Measurements from ENCODE around the gene METTL24.

The METTL24 gene

GRCh38 chr6:110322151-110322873, 35.8 kb downstream of the METTL24 start:
- Histone ChIP-seq H3K4me3 (ENCODE audit: low read depth, low read length) (no peak overlapping the region), H3K9ac (ENCODE audit: low read length) (no peak overlapping the region), H4K12ac (ENCODE audit: low read depth, low read length) (no peak overlapping the region), H3K23ac (ENCODE audit: low read length) (no peak overlapping the region), H2BK120ac (ENCODE audit: insufficient read depth, low read length, poor library complexity) (no peak overlapping the region), H3K27ac (ENCODE audit: low read depth, low read length) (peak overlapping the region; percentile 3), H2BK5ac (ENCODE audit: low read depth, low read length, poor library complexity) (no peak overlapping the region), H4K8ac (ENCODE audit: low read depth, low read length) (no peak overlapping the region), H3K18ac (ENCODE audit: low read length) (no peak overlapping the region), H3K27me3 (ENCODE audit: insufficient read depth, low read length) (no peaks in the 10 kb centered on the region), H3K4me2 (ENCODE audit: low read length) (no peak overlapping the region), H2AK5ac (ENCODE audit: low read length) (no peak overlapping the region), H3K79me1 (ENCODE audit: low read length) (peaks cover 17% of the 10 kb centered on the region), H3K4ac (ENCODE audit: low read depth, low read length) (no peak overlapping the region), H2AFZ (ENCODE audit: insufficient read depth, low read length, poor library complexity) (no peak overlapping the region), H4K91ac (ENCODE audit: low read depth, low read length) (peak overlapping the region; percentile 20), H3K4me1 (ENCODE audit: control insufficient read depth in 1 of 2, insufficient read depth in 2 of 2, low read length in 2 of 2) (peaks cover 25 to 27% of the 10 kb centered on the region in 2 experiments), H3K14ac (ENCODE audit: low read length) (no peak overlapping the region), H3K9me3 (ENCODE audit: insufficient read depth, low read depth, low read length) (no peaks in the 10 kb centered on the region), H3K79me2 (ENCODE audit: control insufficient read depth, insufficient read depth, low read length, poor library complexity) (peaks cover 2% of the 10 kb centered on the region), H3K36me3 (ENCODE audit: control insufficient read depth in 1 of 2, insufficient read depth in 2 of 2, low read length in 2 of 2) (no peaks in the 10 kb centered on the region), H2BK12ac (ENCODE audit: low read length) (peak overlapping the region; percentile 28)
- DNase-seq, result no peak
- WGBS (ENCODE audit: extremely low coverage, insufficient coverage, insufficient read length), result no CpG with 5 or more reads among the region's 6 CpGs

- no peak overlapping the region for H2AFZ ChIP-seq (ENCODE audit: insufficient read depth, low read length, poor library complexity)
- no peak overlapping the region for H2BK5ac ChIP-seq (ENCODE audit: low read depth, low read length, poor library complexity)
- H3K27me3 ChIP-seq (ENCODE audit: insufficient read depth, low read length), result no peaks in the 10 kb centered on the region
- no peak for DNase-seq
- H3K79me1 ChIP-seq (ENCODE audit: low read length), result peaks cover 8% of the 10 kb centered on the region
- no peak overlapping the region for H3K9ac ChIP-seq (ENCODE audit: low read length)
- H3K36me3 ChIP-seq (ENCODE audit: control insufficient read depth in 1 of 2, insufficient read depth in 2 of 2, low read length in 2 of 2), result no peaks in the 10 kb centered on the region
- no peak overlapping the region for H3K4ac ChIP-seq (ENCODE audit: low read depth, low read length)
- H3K4me3 ChIP-seq (ENCODE audit: low read depth, low read length), result no peak overlapping the region
- H3K18ac ChIP-seq (ENCODE audit: low read length), result no peak overlapping the region
- no peak overlapping the region for H3K23ac ChIP-seq (ENCODE audit: low read length)
- H4K12ac ChIP-seq (ENCODE audit: low read depth, low read length), result no peak overlapping the region
- H3K27ac ChIP-seq (ENCODE audit: low read depth, low read length), result no peak overlapping the region
- H4K8ac ChIP-seq (ENCODE audit: low read depth, low read length), result no peak overlapping the region
- H3K9me3 ChIP-seq (ENCODE audit: insufficient read depth, low read depth, low read length), result no peaks in the 10 kb centered on the region
- no peak overlapping the region for H2BK12ac ChIP-seq (ENCODE audit: low read length)
- H4K91ac ChIP-seq (ENCODE audit: low read depth, low read length), result no peak overlapping the region
- no peak overlapping the region for H3K14ac ChIP-seq (ENCODE audit: low read length)
- H3K4me2 ChIP-seq (ENCODE audit: low read length), result no peak overlapping the region
- WGBS (ENCODE audit: extremely low coverage, insufficient coverage, insufficient read length), result no CpG with 5 or more reads among the region's 7 CpGs
- H3K79me2 ChIP-seq (ENCODE audit: control insufficient read depth, insufficient read depth, low read length, poor library complexity), result no peaks in the 10 kb centered on the region
- no peak overlapping the region for H2BK120ac ChIP-seq (ENCODE audit: insufficient read depth, low read length, poor library complexity)
- peaks cover 17 to 19% of the 10 kb centered on the region in 2 experiments for H3K4me1 ChIP-seq (ENCODE audit: control insufficient read depth in 1 of 2, insufficient read depth in 2 of 2, low read length in 2 of 2)
- no peak overlapping the region for H2AK5ac ChIP-seq (ENCODE audit: low read length)
These were observed 37.8 kb downstream of the METTL24 start for GRCh38 chr6:110320307-110320706.

DNA sequence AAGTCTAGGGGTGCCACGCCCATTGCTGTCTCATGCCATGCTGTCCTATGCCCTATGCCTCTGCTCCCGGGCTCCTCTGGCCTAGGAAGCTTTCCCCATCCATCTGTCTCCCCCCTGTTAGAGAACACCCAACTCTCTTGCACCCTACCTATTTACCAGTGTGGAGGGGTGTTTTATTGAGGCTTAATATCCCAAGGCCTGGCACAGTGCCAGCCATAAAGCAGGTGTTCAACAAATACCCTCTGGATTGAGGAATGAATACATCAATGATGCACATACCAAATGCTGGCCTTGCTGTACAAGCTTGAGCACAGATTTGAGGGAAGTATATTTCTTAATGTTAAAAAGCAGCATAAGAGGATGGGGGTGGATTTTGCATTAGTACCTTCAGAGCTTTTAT, 38.3 kb downstream of the METTL24 start:
- H3K9ac ChIP-seq (ENCODE audit: low read length), result no peak overlapping the region
- H3K4me2 ChIP-seq (ENCODE audit: low read length), result no peak overlapping the region

DNA sequence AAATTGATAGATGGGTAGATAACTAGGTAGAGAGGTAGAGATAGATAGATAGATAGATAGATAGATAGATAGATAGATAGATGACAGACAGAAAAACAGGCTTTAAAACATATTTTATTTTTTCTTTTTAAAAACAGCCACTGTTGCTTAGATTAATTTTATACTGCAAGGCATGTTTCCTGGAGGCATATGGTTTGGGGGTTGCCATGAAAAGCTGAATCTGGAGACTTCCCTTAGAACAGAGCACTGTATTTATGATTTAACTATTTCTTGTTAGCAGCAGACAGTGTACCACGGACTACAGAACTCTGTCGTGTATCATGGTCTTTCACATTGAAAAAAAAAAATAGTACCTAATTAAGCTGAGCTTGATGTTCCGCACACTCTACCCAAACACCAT, 38.8 kb downstream of the METTL24 start:
- no peak overlapping the region for H2BK120ac ChIP-seq (ENCODE audit: insufficient read depth, low read length, poor library complexity)
- H4K8ac ChIP-seq (ENCODE audit: low read depth, low read length), result no peak overlapping the region
- no peaks in the 10 kb centered on the region for H3K9me3 ChIP-seq (ENCODE audit: insufficient read depth, low read depth, low read length)
- no peak overlapping the region for H3K4ac ChIP-seq (ENCODE audit: low read depth, low read length)
- no peak overlapping the region for H2BK5ac ChIP-seq (ENCODE audit: low read depth, low read length, poor library complexity)
- no peaks in the 10 kb centered on the region for H3K27me3 ChIP-seq (ENCODE audit: insufficient read depth, low read length)
- H4K91ac ChIP-seq (ENCODE audit: low read depth, low read length), result no peak overlapping the region
- H3K9ac ChIP-seq (ENCODE audit: low read length), result no peak overlapping the region
- no peak overlapping the region for H3K14ac ChIP-seq (ENCODE audit: low read length)
- DNase-seq, result no peak
- H3K4me2 ChIP-seq (ENCODE audit: low read length), result no peak overlapping the region
- no peak overlapping the region for H3K18ac ChIP-seq (ENCODE audit: low read length)
- no peak overlapping the region for H2BK12ac ChIP-seq (ENCODE audit: low read length)
- H3K36me3 ChIP-seq (ENCODE audit: control insufficient read depth in 1 of 2, insufficient read depth in 2 of 2, low read length in 2 of 2), result no peaks in the 10 kb centered on the region
- no peak overlapping the region for H4K12ac ChIP-seq (ENCODE audit: low read depth, low read length)
- H3K4me1 ChIP-seq (ENCODE audit: control insufficient read depth in 1 of 2, insufficient read depth in 2 of 2, low read length in 2 of 2), result peaks cover 15 to 16% of the 10 kb centered on the region in 2 experiments
- H2AFZ ChIP-seq (ENCODE audit: insufficient read depth, low read length, poor library complexity), result no peak overlapping the region
- no peaks in the 10 kb centered on the region for H3K79me2 ChIP-seq (ENCODE audit: control insufficient read depth, insufficient read depth, low read length, poor library complexity)
- H3K4me3 ChIP-seq (ENCODE audit: low read depth, low read length), result no peak overlapping the region
- no peak overlapping the region for H2AK5ac ChIP-seq (ENCODE audit: low read length)
- H3K27ac ChIP-seq (ENCODE audit: low read depth, low read length), result no peak overlapping the region
- no peak overlapping the region for H3K23ac ChIP-seq (ENCODE audit: low read length)
- WGBS (ENCODE audit: extremely low coverage, insufficient coverage, insufficient read length), result no CpG with 5 or more reads among the region's 3 CpGs
- peaks cover 5% of the 10 kb centered on the region for H3K79me1 ChIP-seq (ENCODE audit: low read length)

More for the DNA sequence above, 38.3 kb downstream of the METTL24 start:
- no peak overlapping the region for H3K23ac ChIP-seq (ENCODE audit: low read length)
- H3K27me3 ChIP-seq (ENCODE audit: insufficient read depth, low read length), result no peaks in the 10 kb centered on the region
- no peak overlapping the region for H3K4ac ChIP-seq (ENCODE audit: low read depth, low read length)
- no peak overlapping the region for H3K18ac ChIP-seq (ENCODE audit: low read length)
- no peaks in the 10 kb centered on the region for H3K79me2 ChIP-seq (ENCODE audit: control insufficient read depth, insufficient read depth, low read length, poor library complexity)
- H3K27ac ChIP-seq (ENCODE audit: low read depth, low read length), result no peak overlapping the region
- no peak overlapping the region for H2AFZ ChIP-seq (ENCODE audit: insufficient read depth, low read length, poor library complexity)
- H3K14ac ChIP-seq (ENCODE audit: low read length), result no peak overlapping the region
- H2BK12ac ChIP-seq (ENCODE audit: low read length), result peak overlapping the region; percentile 33
- no peak overlapping the region for H2BK5ac ChIP-seq (ENCODE audit: low read depth, low read length, poor library complexity)
- no peak overlapping the region for H4K91ac ChIP-seq (ENCODE audit: low read depth, low read length)
- H3K4me1 ChIP-seq (ENCODE audit: control insufficient read depth in 1 of 2, insufficient read depth in 2 of 2, low read length in 2 of 2), result peaks cover 15 to 16% of the 10 kb centered on the region in 2 experiments
- no peak overlapping the region for H4K12ac ChIP-seq (ENCODE audit: low read depth, low read length)
- H2BK120ac ChIP-seq (ENCODE audit: insufficient read depth, low read length, poor library complexity), result no peak overlapping the region
- peaks cover 5% of the 10 kb centered on the region for H3K79me1 ChIP-seq (ENCODE audit: low read length)
- no CpG with 5 or more reads among the region's 2 CpGs for WGBS (ENCODE audit: extremely low coverage, insufficient coverage, insufficient read length)
- peak overlapping the region; percentile 23 for H4K8ac ChIP-seq (ENCODE audit: low read depth, low read length)
- H3K36me3 ChIP-seq (ENCODE audit: control insufficient read depth in 1 of 2, insufficient read depth in 2 of 2, low read length in 2 of 2), result no peaks in the 10 kb centered on the region
- no peaks in the 10 kb centered on the region for H3K9me3 ChIP-seq (ENCODE audit: insufficient read depth, low read depth, low read length)
- no peak for DNase-seq
- no peak overlapping the region for H2AK5ac ChIP-seq (ENCODE audit: low read length)
- no peak overlapping the region for H3K4me3 ChIP-seq (ENCODE audit: low read depth, low read length)
